ENCODE data around the gene ATP2A3.

GRCh38 chr17:3955673-3955988 is 8.6 kb downstream of the ATP2A3 start:
- TF ChIP-seq CTCF (IDR thresholded peaks at IDR 0.05) (no peak), POLR2A (IDR thresholded peaks at IDR 0.05) (no peak)
